HCT116 (cell line): ENCODE data around the gene PDPK1.

ENCODE experiments used
- ZFX ChIP-seq: fragments of 450-650 bp; IDR thresholded peaks from 2 replicates; pipeline ENCODE4 v1.6.1; 2017
- TF ChIP-seq, protein P1 (sequence below): IDR thresholded peaks from 2 replicates; pipeline ENCODE4 v1.6.1; 2011; ENCODE audit warnings: mild to moderate bottlenecking, low read length, moderate library complexity; ENCODE audit not compliant: insufficient replicate concordance; ENCODE audit errors: extremely low read depth

DNA sequence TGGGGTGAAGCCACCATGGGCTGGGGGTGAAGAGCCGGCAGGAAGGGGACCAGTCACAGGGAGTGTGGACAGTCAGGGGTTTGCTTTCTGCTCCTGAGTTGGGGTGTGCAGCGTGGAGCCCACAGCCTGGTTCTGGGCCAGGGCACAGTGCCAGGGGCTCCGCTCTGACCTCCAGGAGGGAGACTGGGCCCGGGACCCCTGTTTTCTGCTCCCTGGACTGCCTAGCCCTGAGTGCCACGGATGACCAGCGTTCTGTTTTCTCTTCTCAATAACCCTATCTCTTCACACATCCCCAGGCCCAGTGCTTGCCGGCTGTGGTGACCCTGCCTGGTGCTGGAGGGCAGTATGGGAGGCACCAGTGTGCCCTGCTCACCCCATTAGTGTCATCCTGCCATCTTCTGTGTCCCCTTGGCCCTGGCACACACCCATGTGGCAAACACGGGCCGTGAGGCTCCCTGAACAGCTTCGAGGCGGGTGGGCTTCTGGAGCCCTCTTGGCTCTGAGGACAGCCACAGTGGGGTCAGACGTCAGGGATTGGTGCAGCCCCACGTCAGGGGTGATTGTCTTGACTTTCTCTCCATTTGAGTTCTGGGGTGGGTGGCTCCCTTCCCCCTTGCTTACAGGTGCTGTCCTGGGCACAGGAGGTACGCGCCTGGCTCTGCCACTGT, 7.7 kb upstream of the PDPK1 start:
- TF ChIP-seq, protein P1, sequence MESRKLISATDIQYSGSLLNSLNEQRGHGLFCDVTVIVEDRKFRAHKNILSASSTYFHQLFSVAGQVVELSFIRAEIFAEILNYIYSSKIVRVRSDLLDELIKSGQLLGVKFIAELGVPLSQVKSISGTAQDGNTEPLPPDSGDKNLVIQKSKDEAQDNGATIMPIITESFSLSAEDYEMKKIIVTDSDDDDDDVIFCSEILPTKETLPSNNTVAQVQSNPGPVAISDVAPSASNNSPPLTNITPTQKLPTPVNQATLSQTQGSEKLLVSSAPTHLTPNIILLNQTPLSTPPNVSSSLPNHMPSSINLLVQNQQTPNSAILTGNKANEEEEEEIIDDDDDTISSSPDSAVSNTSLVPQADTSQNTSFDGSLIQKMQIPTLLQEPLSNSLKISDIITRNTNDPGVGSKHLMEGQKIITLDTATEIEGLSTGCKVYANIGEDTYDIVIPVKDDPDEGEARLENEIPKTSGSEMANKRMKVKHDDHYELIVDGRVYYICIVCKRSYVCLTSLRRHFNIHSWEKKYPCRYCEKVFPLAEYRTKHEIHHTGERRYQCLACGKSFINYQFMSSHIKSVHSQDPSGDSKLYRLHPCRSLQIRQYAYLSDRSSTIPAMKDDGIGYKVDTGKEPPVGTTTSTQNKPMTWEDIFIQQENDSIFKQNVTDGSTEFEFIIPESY: no peak
- no peak for TF ChIP-seq ZFX
